ENCODE measurements around the gene PGLYRP4.

GRCh38 chr1:153360190-153360589 is 11.5 kb upstream of the PGLYRP4 start:
- TF ChIP-seq, protein P1, sequence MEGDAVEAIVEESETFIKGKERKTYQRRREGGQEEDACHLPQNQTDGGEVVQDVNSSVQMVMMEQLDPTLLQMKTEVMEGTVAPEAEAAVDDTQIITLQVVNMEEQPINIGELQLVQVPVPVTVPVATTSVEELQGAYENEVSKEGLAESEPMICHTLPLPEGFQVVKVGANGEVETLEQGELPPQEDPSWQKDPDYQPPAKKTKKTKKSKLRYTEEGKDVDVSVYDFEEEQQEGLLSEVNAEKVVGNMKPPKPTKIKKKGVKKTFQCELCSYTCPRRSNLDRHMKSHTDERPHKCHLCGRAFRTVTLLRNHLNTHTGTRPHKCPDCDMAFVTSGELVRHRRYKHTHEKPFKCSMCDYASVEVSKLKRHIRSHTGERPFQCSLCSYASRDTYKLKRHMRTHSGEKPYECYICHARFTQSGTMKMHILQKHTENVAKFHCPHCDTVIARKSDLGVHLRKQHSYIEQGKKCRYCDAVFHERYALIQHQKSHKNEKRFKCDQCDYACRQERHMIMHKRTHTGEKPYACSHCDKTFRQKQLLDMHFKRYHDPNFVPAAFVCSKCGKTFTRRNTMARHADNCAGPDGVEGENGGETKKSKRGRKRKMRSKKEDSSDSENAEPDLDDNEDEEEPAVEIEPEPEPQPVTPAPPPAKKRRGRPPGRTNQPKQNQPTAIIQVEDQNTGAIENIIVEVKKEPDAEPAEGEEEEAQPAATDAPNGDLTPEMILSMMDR (IDR thresholded peaks at IDR 0.05): no peak
- TF ChIP-seq POLR2AphosphoS5 (IDR thresholded peaks at IDR 0.05): no peak

Measured in prostate gland (tissue), 2 donors.